Activated naive CD4-positive, alpha-beta T cell (primary cell): ENCODE results near the gene NEURL1.

Experiments
- DNase-seq, 4 experiments: peaks; one replicate each; lab custom pipeline; 2025; lab: John Stamatoyannopoulos, UW

NEURL1 gene

DNA sequence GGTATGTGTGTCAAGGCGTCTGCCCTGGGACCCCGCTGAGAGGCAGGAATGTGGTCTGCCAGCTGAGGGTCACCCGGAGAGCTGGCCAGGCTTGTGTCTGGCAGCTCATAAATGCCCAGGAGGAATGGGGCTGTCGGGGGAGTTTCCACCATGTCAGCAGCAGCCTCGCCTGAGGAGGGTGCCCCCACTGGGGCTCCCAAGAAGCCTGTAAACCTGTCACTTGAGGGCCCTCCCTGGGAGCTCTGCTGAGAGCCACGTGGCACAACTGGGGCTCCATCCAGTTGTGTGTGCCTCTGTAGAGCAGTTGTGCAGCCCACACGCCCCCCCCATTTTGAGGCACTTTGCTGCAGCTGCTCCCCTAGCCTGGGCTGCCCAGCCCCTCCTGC, 70.6 kb downstream of the NEURL1 start:
- DNase-seq = no peak

DNA sequence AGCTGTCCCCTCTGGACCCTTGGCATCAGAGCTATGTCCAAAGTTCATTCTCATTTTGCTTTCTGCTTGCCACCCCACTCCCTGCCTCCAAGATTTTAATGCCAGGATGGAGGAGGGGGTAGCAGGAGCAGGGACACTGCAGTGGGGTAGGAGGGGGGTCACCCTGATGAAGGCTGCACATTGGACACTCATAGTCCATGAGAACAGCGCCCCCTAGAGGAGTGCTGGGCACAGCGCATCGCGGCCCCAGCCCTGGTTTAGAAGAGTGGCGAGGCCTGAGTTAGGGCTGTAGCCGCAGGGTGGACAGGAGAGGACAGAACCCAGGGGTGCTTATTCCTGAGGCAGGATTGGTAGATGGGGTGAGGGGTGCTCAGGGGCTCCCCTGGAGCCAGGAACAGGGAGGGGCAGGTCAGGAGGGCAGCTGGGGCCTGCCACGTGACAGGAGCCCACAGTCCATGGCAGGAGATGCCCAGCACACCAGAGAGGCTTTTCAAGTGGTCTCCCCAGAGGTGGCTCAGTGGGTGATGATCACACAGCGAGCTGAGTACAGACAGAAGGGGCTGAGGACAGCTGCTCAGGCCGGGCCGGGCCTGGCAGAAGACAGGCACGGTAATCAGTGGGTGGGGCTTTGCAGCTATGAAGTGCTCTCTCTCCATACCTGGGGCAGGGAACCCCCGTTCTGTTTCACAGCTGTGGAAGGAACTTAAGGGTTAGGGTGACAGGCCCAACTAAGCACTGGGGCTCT, 71.4 kb downstream of the NEURL1 start:
- DNase-seq = peak in 1 of 4 experiments; percentile 14

- no peak for DNase-seq
Measured at GRCh38 chr10:103566536-103566935, 73.0 kb downstream of the NEURL1 start.

DNA sequence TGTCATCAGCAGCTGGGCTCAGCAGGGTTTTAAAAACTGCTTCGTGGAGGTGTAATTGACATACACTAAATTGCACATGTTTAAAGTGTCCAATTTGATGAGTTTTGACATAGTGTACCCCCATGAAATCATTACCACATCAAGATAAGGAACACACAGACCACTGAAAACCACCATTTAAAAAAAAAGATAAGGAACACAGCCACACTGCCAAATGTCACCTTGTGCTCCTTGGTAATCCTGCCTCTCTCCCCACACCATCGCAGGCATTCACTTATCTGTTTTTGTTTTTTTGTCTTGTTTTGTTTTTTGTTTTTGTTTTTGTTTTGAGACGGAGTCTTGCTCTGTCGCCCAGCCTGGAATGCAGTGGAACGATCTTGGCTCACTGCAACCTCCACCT, 75.0 kb downstream of the NEURL1 start:
- DNase-seq = no peak

- no peak for DNase-seq
Measured at GRCh38 chr10:103569896-103570295, 76.4 kb downstream of the NEURL1 start.

DNA sequence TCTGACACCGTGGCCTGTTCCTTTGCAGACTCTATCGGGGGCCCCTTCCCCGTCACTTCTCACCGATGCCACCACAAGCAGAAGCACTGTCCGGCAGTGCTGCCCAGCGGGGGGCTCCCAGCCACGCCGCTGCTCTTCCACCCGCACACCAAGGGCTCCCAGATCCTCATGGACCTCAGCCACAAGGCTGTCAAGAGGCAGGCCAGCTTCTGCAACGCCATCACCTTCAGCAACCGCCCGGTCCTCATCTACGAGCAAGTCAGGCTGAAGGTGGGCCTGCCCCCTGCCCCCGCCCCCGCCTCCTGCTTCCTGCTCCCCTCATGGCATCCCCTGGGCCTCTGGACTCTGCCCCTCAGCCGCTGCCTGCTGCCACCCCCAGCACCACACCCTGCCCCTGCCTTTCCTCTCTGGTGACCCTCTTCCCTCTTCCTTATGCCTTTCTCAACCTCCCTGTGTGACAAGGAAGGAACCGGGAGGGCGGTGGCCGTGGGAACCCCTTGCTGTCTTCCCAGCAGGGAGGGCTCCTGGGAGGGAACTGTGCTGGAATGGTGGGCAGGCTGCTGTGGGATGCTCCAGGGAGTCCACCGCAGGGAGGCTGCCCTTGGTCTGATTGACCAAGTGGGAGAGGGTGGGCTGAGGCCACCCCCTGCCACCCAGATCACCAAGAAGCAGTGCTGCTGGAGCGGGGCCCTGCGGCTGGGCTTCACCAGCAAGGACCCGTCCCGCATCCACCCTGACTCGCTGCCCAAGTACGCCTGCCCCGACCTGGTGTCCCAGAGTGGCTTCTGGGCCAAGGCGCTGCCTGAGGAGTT, 77.5 kb downstream of the NEURL1 start:
- no peak for DNase-seq

DNA sequence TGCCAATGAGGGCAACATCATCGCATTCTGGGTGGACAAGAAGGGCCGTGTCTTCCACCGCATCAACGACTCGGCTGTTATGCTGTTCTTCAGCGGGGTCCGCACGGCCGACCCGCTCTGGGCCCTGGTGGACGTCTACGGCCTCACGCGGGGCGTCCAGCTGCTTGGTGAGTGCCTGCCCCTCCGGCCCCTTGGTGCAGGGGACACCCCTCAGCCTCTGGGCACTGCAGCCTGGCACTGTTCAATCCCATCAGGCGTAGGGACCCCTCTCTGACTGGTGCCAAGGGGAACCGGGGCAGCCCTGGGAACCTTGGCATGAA, 78.1 kb downstream of the NEURL1 start:
- DNase-seq = no peak

GRCh38 chr10:103572347-103573204, 79.1 kb downstream of the NEURL1 start:
- no peak for DNase-seq

DNA sequence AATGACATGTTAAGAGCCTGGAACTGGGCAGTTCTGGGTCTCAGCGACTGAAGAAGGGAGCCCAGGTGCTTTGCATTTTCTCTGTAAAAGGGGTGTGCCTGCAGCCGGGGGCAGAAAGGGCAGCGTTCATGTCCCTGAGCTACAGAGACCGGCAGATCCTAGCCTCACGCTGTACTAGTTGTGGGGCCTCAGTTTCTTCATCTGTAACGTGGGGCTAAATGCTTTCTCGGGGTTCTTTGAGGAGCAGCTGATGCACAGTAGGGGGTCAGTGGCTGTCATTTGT, 79.6 kb downstream of the NEURL1 start:
- no peak for DNase-seq

DNA sequence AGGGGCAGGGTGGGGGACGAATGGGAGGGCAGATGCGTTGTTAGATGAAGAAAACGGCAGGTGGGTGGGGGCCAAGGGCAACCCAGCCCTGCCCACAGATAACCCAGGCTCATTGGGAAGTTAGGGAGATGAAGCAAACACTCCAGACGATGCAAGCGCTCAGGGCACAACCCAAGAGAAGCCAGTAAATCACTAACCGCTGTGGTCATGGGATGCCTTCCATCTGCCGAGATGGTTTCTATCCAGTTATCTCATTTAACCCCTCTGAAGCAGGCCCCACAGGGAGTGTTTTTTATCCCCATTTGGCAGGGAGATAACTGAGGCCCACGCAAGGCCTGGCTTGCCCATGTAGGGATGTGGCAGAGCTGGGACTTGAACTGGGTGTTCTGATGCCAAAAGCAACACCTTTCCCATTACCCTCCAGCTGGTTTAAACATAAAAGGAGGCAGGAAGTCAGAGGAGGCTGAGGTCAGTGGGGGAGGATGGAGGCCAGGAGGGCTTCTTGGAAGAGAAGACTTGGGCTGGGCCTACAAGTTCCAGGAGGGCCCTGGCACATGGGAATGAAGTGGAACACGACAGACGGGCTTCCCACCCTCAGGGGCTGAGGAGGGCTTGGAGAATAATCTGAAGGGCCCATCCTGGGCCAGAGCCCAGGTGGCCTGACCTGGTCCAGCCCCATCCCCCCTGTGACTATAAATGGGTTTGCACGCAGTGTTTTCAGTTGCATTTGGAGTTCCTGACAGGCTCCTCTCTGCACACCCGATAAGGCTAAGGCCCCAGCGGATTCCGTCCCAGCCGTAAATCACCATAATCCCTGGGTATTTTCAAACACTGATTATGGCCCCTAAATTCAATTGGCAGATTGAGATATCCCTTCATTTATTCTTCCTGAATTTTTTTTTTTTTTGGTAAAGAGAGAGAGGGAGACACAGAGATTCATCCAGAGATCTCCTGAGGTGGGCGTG, 80.9 kb downstream of the NEURL1 start:
- no peak for DNase-seq

DNA sequence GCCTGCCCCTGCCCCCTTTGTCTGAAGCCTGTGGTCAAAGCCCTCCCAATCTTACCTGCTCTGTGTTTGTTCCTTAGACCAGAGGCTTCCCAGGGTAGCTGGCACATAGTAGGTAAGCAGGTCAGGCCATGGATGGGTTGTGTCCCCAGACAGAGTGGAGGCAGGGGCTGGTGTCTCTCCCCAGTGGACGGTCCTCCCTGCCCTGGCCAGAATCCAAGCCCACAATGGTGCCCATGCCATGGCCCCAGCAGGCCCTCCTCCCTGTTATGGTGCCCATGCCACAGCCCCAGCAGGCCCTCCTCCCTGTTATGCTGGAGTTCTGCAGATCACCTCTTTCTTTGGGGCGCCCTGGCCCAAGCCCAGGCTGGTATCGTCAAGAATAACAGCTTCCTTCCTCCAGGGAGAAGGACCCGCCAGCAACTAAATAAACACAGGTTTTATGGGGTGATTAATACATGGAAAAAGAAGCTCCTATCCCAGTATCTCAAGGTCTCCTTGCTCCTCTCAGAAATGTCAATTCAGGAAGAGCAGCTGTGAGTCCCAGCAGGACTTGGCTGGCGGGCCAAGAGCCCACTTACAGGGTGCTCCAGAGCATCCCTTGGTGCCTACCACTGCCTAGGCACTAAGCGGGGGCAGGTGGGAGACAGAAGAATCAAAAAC, 82.0 kb downstream of the NEURL1 start:
- DNase-seq = no peak

- DNase-seq = no peak
Measured at GRCh38 chr10:103576076-103576471, 82.6 kb downstream of the NEURL1 start.

DNA sequence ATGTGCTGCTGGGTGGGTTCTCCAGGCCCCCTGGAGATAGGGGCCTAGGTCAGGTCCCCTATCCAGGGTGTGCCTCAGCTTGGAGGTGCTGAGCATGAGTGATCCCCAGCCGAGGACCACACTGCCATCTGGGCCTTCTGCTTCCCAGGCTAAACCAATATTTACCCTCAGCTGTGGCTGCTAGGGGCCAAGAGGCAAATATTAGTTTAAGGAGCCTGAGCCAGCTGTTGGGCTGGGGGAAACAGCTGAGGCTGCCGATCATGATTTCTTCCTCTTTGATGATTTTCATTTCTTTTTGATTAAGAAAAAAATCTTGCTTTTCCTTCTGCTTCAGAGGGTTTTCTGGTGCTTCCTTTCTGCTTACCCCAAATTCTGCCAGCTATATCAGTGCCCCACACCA, 83.4 kb downstream of the NEURL1 start:
- DNase-seq = no peak

DNA sequence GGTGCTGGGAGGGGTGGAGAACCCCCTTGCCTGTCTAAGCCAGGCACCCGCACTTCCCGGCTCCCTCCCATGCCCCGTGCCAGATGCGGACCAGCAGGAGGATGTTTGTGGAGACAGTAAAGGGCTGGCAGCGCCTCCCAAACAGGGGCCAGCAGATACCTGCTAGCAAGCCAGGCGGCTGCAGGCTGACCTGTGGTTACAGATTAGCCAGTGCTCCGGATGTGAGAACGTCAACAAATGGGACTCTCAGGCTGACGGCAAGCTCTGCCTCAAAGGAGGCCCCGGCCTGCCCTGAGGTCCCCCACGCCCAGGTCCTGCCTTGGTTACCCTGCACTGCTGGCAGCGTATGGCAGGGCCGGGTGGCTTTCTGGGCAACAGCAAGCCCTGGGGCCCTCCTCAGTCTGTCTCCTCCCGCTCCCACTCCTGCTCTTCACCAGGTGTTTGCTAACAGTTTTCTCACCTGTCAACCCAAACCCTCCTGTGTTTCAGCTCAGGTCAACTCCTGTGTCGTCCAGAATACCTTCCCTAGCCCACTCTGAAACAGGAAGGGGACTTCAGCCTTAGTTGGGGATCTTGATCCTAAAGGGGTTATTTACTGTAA, 85.4 kb downstream of the NEURL1 start:
- DNase-seq = no peak

GRCh38 chr10:103580011-103580410, 86.5 kb downstream of the NEURL1 start:
- DNase-seq = no peak

DNA sequence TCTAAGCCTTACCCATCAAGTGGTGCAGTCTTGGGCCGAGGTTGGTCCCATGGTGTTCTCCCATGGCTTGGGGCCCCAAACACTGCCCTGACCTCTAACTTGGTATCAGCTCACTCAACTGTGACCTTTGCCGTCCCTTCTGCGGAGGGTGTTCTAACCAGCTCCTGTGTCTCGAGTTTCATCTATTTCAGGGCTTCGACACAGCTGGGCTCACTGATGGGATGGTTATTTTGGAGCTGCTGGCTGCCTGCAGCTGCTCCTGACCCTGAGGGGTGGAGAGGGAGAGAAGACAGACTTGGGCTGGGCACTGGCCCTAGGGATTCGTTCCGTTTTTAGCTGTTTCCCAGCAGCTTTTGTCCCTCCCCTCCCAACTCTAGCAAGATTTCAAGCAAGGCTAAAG, 86.9 kb downstream of the NEURL1 start:
- no peak for DNase-seq

GRCh38 chr10:103581499-103581898, 88.0 kb downstream of the NEURL1 start:
- no peak for DNase-seq

- no peak for DNase-seq
Measured at GRCh38 chr10:103582331-103583123, 89.0 kb downstream of the NEURL1 start.

- DNase-seq = no peak
Measured at GRCh38 chr10:103583871-103584215, 90.3 kb downstream of the NEURL1 start.
